ENCODE measurements around the gene PIK3CD.

PIK3CD gene

GRCh38 chr1:9723926-9724325 is 72.4 kb downstream of the PIK3CD start:
- in situ Hi-C loops (cut with HindIII; ENCODE audit: low pct_ligation_motif_present, low pct_unique_long_range_greater_than_20kb, low sequenced_read_pairs) = no loop called here
- no peak for DNase-seq

GRCh38 chr1:9724706-9725476 is 73.4 kb downstream of the PIK3CD start:
- in situ Hi-C loops (cut with HindIII; ENCODE audit: low pct_ligation_motif_present, low pct_unique_long_range_greater_than_20kb, low sequenced_read_pairs) = no loop called here
- peak; percentile 63 for DNase-seq

GRCh38 chr1:9726406-9726805 is 74.9 kb downstream of the PIK3CD start:
- no peak for DNase-seq
- in situ Hi-C loops (cut with HindIII; ENCODE audit: low pct_ligation_motif_present, low pct_unique_long_range_greater_than_20kb, low sequenced_read_pairs) = no loop called here

DNA sequence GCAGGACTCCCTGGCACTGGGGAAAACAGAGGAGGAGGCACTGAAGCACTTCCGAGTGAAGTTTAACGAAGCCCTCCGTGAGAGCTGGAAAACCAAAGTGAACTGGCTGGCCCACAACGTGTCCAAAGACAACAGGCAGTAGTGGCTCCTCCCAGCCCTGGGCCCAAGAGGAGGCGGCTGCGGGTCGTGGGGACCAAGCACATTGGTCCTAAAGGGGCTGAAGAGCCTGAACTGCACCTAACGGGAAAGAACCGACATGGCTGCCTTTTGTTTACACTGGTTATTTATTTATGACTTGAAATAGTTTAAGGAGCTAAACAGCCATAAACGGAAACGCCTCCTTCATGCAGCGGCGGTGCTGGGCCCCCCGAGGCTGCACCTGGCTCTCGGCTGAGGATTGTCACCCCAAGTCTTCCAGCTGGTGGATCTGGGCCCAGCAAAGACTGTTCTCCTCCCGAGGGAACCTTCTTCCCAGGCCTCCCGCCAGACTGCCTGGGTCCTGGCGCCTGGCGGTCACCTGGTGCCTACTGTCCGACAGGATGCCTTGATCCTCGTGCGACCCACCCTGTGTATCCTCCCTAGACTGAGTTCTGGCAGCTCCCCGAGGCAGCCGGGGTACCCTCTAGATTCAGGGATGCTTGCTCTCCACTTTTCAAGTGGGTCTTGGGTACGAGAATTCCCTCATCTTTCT is 75.5 kb downstream of the PIK3CD start:
- DNase-seq = no peak
- in situ Hi-C loops (cut with HindIII; ENCODE audit: low pct_ligation_motif_present, low pct_unique_long_range_greater_than_20kb, low sequenced_read_pairs) = no loop called here

DNA sequence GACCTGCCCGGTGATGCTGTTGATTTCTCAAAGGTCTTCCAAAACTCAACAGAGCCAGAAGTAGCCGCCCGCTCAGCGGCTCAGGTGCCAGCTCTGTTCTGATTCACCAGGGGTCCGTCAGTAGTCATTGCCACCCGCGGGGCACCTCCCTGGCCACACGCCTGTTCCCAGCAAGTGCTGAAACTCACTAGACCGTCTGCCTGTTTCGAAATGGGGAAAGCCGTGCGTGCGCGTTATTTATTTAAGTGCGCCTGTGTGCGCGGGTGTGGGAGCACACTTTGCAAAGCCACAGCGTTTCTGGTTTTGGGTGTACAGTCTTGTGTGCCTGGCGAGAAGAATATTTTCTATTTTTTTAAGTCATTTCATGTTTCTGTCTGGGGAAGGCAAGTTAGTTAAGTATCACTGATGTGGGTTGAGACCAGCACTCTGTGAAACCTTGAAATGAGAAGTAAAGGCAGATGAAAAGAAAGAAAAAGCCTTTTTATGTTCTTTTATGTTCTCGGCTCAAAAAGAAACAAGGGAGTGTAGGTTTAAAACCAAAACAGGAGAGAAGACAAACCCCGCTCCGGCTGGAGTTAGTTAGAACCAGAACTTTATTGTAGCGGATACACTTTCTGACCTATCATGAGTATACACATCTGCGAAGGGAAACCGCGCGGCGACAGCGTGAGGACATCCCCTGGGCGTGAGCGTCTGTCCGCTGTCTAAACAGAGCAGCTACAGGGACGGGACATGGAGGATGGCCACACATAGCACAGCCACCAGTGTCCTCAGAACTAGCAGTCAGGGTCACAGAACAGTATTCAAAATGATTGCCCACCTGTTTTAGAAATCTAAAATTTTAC is 77.1 kb downstream of the PIK3CD start:
- in situ Hi-C loops (cut with HindIII; ENCODE audit: low pct_ligation_motif_present, low pct_unique_long_range_greater_than_20kb, low sequenced_read_pairs) = no loop called here
- no peak for DNase-seq

DNA sequence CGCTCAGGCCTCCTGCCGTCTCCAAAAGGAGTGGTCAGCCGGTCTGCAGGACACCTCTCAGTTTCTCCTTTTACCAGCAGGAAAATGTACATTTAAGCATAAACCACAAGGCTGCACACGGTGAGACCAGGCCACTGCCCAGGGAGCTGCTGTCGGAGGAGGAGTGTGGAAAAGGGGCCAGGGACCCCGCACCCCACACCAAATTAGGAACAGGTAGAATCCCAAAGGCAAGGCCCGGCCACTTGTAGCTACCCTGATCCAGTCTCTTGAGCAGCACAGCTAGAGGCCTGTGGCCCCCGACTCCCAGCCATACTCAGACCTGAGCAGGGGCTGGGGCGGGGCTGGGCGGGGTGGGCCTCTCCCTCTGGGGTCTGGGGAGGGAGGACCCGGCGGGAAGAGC is 78.0 kb downstream of the PIK3CD start:
- DNase-seq = no peak
- in situ Hi-C loops (cut with HindIII; ENCODE audit: low pct_ligation_motif_present, low pct_unique_long_range_greater_than_20kb, low sequenced_read_pairs) = no loop called here

DNA sequence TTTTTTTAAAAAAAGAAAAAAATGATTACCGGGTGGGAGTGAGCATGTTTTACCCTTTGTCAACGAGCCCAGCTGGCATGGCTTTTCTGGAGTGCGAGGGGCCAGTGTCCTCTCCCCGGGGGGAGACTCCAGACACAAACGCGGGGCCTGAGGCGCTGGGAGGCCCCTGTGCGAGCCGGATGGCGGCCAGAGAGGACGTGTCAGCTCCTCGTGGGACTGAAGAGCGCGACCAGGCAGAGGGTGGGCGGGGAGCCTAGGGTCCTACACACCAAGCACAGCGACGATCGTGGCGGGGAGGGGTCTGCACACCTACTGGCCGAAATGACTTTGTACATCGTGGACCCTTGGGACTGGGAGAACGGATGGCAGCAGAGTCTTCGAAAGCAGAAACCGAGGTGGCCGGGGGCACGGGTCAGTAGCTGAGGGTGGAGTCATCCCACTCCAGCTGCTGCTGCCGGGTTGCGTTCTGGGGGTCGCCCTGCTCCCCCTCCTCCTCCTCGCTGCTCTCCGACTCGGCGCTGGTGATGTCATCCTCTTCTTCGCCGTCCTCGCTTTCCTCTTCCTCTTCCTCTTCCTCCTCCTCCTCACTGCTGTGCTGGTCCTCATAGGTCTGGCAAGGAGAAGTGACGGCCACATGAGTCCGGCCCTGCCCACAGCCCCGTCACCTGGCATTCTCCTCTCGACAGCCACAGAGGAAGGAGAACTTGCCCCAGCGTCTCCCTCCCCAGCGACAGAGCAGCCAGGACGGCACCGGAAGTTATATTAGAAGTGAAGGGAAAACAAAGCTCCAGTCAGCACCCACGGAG is 78.8 kb downstream of the PIK3CD start:
- in situ Hi-C loops (cut with HindIII; ENCODE audit: low pct_ligation_motif_present, low pct_unique_long_range_greater_than_20kb, low sequenced_read_pairs) = no loop called here

GRCh38 chr1:9731051-9731537 is 79.6 kb downstream of the PIK3CD start:
- no peak for DNase-seq
- in situ Hi-C loops (cut with HindIII; ENCODE audit: low pct_ligation_motif_present, low pct_unique_long_range_greater_than_20kb, low sequenced_read_pairs) = no loop called here

More for the DNA sequence above, 78.8 kb downstream of the PIK3CD start:
- DNase-seq = no peak

- in situ Hi-C loops (cut with HindIII; ENCODE audit: low pct_ligation_motif_present, low pct_unique_long_range_greater_than_20kb, low sequenced_read_pairs) = no loop called here
- no peak for DNase-seq
These were observed 80.0 kb downstream of the PIK3CD start for GRCh38 chr1:9731561-9731960.

DNA sequence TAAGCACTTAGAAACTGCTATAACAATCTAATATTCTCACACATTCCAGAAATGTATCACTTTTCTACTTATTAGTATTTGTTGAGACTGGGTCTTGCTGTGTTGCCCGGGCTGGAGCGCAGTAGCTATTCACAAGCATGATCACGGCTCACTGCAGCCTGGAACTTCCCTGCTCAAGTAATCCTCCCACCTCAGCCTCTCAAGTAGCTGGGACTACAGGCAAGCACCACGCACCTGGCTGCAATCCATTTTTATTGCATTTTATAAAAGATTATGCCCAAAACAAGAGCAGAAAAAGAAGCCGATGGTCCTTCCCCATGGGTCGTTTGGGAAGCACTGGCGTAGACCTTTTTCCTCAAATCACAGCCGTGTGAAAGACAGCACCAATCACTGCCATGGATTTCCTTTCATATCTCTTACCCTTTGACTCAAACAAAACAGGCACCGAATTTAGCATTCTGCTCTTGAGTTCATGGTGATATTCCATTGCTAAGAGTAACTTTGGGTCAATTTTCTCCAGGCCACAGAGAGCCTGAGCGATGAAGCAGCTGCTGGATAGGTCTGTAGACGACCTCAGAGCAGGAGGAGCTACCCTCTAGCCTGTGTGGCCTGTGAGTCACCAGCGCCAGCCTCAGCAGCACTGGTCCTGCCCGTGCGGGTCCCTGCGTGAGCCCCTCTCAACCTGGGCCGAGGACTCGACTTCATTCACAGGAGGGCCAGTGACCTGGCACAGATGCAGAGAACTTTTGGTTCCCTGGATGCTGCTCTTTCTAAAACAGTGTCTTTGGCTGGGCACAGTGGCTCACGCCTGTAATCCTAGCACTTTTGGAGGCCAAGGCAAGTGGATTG is 80.8 kb downstream of the PIK3CD start:
- no peak for DNase-seq
- in situ Hi-C loops (cut with HindIII; ENCODE audit: low pct_ligation_motif_present, low pct_unique_long_range_greater_than_20kb, low sequenced_read_pairs) = no loop called here

DNA sequence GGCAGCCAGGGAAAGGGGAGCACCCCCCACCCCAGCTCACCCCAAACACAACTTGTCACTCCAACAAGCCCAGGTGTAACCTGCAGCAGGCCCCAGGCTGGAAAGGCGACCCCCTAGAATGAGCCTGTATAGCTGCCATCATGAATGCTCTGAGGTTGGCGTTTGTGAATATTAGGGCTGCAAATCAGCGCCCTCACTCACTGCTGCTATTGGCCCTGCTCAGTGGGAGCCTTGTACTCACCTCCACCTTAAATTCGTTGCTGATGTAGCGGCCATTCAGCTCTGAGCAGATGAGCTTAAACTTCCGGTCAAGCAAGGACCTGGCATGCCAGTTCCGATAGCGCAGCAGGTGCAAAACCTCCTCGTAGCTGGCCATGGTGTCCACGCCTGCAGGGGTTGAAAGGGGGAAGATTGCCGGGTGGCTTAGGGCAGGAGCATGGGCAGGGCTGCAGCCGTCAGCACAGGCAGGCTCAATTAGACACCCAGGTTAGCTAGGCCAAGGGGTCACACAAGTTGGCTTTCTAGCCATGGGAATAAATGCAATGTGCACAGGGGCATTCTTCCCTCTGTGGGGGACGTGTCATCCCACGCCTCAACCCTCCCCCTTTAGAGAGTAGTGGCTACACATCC is 81.7 kb downstream of the PIK3CD start:
- in situ Hi-C loops (cut with HindIII; ENCODE audit: low pct_ligation_motif_present, low pct_unique_long_range_greater_than_20kb, low sequenced_read_pairs) = no loop called here
- DNase-seq = no peak

DNA sequence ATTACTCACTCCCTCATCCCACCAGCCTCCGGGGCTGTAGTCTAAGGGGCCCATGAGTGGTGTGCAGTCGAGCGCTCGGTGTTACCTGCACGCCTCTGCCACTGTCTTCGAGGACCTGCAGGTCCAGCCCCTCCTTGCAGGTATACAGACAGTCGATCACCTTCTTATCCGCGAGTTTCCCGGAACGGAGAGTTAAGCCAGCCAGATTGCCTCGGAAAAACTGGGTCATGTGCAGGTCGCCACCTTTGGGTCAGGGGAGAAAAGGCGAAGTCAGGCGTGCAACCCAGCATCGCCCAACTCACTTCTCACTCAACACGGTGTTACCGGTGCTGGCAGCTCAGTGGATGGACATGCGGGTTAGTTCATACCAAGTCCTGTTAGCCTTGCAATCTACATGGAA is 84.3 kb downstream of the PIK3CD start:
- in situ Hi-C loops (cut with HindIII; ENCODE audit: low pct_ligation_motif_present, low pct_unique_long_range_greater_than_20kb, low sequenced_read_pairs) = no loop called here
- DNase-seq = no peak

- no peak for DNase-seq
- in situ Hi-C loops (cut with HindIII; ENCODE audit: low pct_ligation_motif_present, low pct_unique_long_range_greater_than_20kb, low sequenced_read_pairs) = no loop called here
These were observed 84.7 kb downstream of the PIK3CD start for GRCh38 chr1:9736241-9736640.

DNA sequence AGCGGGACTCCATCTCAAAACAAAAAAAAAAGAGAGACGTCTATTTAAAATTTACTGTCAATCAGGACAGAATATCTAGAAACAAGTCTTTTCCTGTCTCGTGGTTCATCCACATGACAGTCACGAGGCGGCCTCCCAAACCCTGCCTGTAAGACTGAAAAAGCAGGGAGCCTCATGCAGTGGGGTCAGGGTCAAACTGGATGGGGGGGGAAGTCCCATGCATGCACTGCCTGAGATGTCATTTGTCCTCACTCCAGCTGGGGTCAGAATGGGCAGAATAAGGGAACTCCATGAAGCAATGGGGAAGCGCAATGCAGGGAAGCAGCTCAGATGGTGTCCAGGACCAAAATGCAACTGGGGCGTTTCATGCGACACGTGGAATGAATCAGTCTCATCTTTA is 85.5 kb downstream of the PIK3CD start:
- in situ Hi-C loops (cut with HindIII; ENCODE audit: low pct_ligation_motif_present, low pct_unique_long_range_greater_than_20kb, low sequenced_read_pairs) = no loop called here

GRCh38 chr1:9737671-9738070 is 86.1 kb downstream of the PIK3CD start:
- DNase-seq = no peak

More for the DNA sequence above, 85.5 kb downstream of the PIK3CD start:
- no peak for DNase-seq

GRCh38 chr1:9744106-9744799 is 92.7 kb downstream of the PIK3CD start:
- in situ Hi-C loops (cut with HindIII; ENCODE audit: low pct_ligation_motif_present, low pct_unique_long_range_greater_than_20kb, low sequenced_read_pairs) = no loop called here
- no peak for DNase-seq

More at GRCh38 chr1:9737671-9738070, 86.1 kb downstream of the PIK3CD start:
- in situ Hi-C loops (cut with HindIII; ENCODE audit: low pct_ligation_motif_present, low pct_unique_long_range_greater_than_20kb, low sequenced_read_pairs) = no loop called here

- DNase-seq = no peak
These were observed 94.7 kb downstream of the PIK3CD start for GRCh38 chr1:9746211-9746610.

More at GRCh38 chr1:9746211-9746610, 94.7 kb downstream of the PIK3CD start:
- in situ Hi-C loops (cut with HindIII; ENCODE audit: low pct_ligation_motif_present, low pct_unique_long_range_greater_than_20kb, low sequenced_read_pairs) = no loop called here

All from ACHN (cell line).